ENCODE data around the gene COPS4.

DNA sequence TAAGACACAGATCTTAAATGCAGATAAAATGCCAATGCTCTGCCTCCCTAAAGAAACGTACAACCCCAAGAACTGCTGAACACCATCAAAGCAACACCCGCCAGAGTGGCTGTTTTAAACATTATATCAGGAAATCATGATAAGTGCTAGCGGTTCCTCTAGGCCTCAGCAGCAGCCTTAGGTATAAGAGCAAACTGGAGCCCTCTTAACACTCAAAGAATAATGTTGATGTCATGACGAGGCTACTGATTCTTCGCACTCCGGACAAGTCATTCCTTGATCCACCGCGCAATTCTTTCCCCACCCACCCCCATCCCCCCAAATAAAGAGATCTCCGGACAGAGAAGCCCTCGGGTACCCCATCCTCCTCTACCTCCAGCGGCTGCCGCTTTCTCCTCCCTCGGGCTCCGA, 24.9 kb upstream of the COPS4 start:
- no peak for TF ChIP-seq POLR2AphosphoS5 (IDR thresholded peaks at IDR 0.05)
- no peak for TF ChIP-seq CTCF (IDR thresholded peaks at IDR 0.05)
